IgD-negative memory B cell (primary cell): ENCODE data around the gene A2M. TPM values are rescaled to one million over a fixed set of nuclear protein-coding genes. Genes with fewer than 3 reads are reported as not detected.

ENCODE experiments used
- H3K27ac Mint-ChIP-seq, 3 donors: one replicate each; pipeline ENCODE4 v1.8.0; 2020 to 2022; ENCODE audit warnings: mild to moderate bottlenecking in 3 of 3, mixed read lengths in 3 of 3, moderate library complexity in 1 of 3
- H3K27me3 Mint-ChIP-seq: one replicate; pipeline ENCODE4 v1.8.0; 2021; ENCODE audit warnings: mixed read lengths
- H3K36me3 Mint-ChIP-seq: one replicate; pipeline ENCODE4 v1.8.0; 2020; ENCODE audit warnings: mild to moderate bottlenecking, mixed read lengths
- H3K4me1 Mint-ChIP-seq, 3 donors: one replicate each; pipeline ENCODE4 v1.8.0; 2020 to 2022; ENCODE audit warnings: mixed read lengths in 3 of 3, mild to moderate bottlenecking in 1 of 3
- H3K4me3 Mint-ChIP-seq, 4 donors: one replicate each; pipeline ENCODE4 v1.8.0; 2020 to 2022; ENCODE audit warnings: mild to moderate bottlenecking in 4 of 4, mixed read lengths in 4 of 4, moderate library complexity in 3 of 4
- H3K9me3 Mint-ChIP-seq, 3 donors: one replicate each; pipeline ENCODE4 v1.8.0; 2020 to 2021; ENCODE audit warnings: mixed read lengths in 3 of 3, mild to moderate bottlenecking in 1 of 3
- polyA plus RNA-seq: library from polyadenylated mRNA; unstranded; fragments of 300-500 nt; fragmentation: Illumina TruSeq; gene quantifications from one replicate; pipeline ENCODE4 v1.2.3, GENCODE V29; 2021

A2M gene
- polyA plus RNA-seq, 1 donor from 2014 or later, result not detected

- no peaks in the 10 kb centered on the region for H3K4me1 Mint-ChIP-seq
- no peak overlapping the region for H3K4me3 Mint-ChIP-seq
- no peaks in the 10 kb centered on the region for H3K27me3 Mint-ChIP-seq
- H3K9me3 Mint-ChIP-seq, result peaks cover 0 to 2% (median 0%) of the 10 kb centered on the region in 3 donors
- H3K27ac Mint-ChIP-seq, result no peak overlapping the region
- H3K36me3 Mint-ChIP-seq, result peaks cover 2% of the 10 kb centered on the region
Measured at GRCh38 chr12:9109737-9110491, 5.8 kb downstream of the A2M start.

DNA sequence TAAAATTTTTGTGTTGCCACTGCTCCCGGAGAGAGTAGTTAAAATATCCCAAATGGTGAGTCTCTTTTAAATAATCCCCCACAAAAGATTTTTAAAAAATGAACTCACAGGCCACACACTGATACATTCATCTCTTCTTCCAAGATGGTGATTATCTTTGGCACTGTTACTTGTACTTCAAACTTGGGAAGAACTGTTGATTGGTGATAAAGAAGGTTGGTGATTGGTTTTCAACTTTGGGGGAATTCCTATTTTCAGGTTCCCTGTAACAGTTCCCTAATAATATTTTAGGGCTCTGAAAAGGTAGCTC, 6.6 kb downstream of the A2M start:
- Mint-ChIP-seq H3K4me3 (no peak overlapping the region), H3K27ac (no peak overlapping the region), H3K36me3 (peaks cover 2% of the 10 kb centered on the region), H3K9me3 (peaks cover 0 to 2% (median 0%) of the 10 kb centered on the region in 3 donors), H3K4me1 (no peaks in the 10 kb centered on the region), H3K27me3 (no peaks in the 10 kb centered on the region)

- no peak overlapping the region for H3K4me3 Mint-ChIP-seq
- H3K36me3 Mint-ChIP-seq, result peaks cover 2% of the 10 kb centered on the region
- H3K27me3 Mint-ChIP-seq, result no peaks in the 10 kb centered on the region
- H3K4me1 Mint-ChIP-seq, result no peaks in the 10 kb centered on the region
- no peak overlapping the region for H3K27ac Mint-ChIP-seq
- H3K9me3 Mint-ChIP-seq, result peaks cover 0 to 2% (median 0%) of the 10 kb centered on the region in 3 donors
Measured at GRCh38 chr12:9108504-9109212, 7.1 kb downstream of the A2M start.

- Mint-ChIP-seq H3K9me3 (no peaks in the 10 kb centered on the region), H3K27me3 (no peaks in the 10 kb centered on the region), H3K36me3 (peaks cover 2% of the 10 kb centered on the region), H3K4me3 (no peak overlapping the region), H3K4me1 (peaks cover 0 to 2% (median 0%) of the 10 kb centered on the region in 3 donors), H3K27ac (no peak overlapping the region)
Measured at GRCh38 chr12:9107542-9107873, 8.2 kb downstream of the A2M start.

DNA sequence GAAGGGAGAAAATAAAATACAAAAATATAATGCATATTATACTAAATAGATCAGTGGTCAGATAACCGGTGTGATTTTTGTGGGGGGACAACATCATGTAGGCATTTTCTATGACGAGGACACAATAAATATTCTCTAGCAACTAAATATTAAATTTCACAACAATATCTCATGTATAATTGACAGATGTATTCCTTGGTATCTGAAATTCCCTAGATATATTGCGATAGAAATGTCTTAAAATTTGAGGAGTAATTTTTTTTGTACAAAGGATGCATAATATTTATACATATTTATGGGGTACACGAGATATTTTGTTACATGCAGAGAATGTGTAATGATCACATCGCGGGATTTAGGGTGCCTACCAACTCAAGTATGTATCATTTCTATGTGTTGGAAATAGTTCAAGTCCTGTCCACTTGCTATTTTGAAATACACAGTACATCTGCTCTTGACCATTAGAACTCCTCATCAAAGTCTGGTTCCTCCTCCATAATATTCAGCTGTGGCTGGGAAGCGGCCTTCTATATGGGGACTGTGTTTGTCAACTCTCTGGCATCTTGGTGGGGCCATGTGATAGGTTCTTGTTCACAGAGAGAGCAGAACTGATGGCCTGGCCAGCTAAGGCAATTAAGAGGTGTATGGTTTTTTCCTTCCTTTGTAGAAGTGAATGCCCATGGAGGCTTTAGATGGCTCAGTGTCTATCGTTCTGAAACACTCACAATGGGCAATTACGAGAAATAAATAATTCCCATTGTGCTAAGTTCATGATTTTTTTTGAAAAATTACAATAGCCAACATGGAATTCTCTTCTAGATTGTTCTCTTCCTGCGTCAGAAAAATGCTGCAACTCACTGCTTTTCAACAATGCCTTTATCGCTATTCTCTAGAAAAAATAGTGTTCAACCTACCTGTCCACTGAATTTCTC, 8.8 kb downstream of the A2M start:
- H3K36me3 Mint-ChIP-seq, result peaks cover 2% of the 10 kb centered on the region
- no peak overlapping the region for H3K27ac Mint-ChIP-seq
- H3K4me3 Mint-ChIP-seq, result no peak overlapping the region
- H3K27me3 Mint-ChIP-seq, result no peaks in the 10 kb centered on the region
- H3K9me3 Mint-ChIP-seq, result no peaks in the 10 kb centered on the region
- peaks cover 0 to 2% (median 0%) of the 10 kb centered on the region in 3 donors for H3K4me1 Mint-ChIP-seq

DNA sequence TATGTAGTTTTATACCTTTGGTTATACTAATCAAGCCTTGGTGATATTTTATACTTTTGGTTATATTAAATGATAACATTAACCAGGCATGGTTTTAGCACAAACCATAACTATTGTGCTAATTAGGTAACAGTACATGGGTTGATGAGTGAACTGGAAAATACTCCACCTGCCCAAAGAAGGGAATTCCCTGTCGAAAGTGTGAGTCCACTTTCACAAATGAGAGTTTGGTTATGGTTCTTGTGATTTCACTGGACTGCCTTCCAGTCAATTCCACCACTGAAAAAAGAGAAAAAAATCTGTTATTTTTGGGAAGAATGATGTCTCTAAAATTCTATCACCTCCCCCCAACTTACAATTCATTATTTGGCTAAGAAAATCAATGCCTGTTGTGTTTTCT, 9.7 kb downstream of the A2M start:
- H3K9me3 Mint-ChIP-seq, result no peaks in the 10 kb centered on the region
- H3K4me1 Mint-ChIP-seq, result peaks cover 0 to 2% (median 0%) of the 10 kb centered on the region in 3 donors
- no peaks in the 10 kb centered on the region for H3K36me3 Mint-ChIP-seq
- no peak overlapping the region for H3K27ac Mint-ChIP-seq
- H3K27me3 Mint-ChIP-seq, result no peaks in the 10 kb centered on the region
- H3K4me3 Mint-ChIP-seq, result no peak overlapping the region

GRCh38 chr12:9104767-9105423, 10.8 kb downstream of the A2M start:
- Mint-ChIP-seq H3K27ac (no peak overlapping the region), H3K36me3 (no peaks in the 10 kb centered on the region), H3K9me3 (no peaks in the 10 kb centered on the region), H3K4me3 (no peak overlapping the region), H3K4me1 (peaks cover 0 to 2% (median 0%) of the 10 kb centered on the region in 3 donors), H3K27me3 (no peaks in the 10 kb centered on the region)

GRCh38 chr12:9104087-9104486, 11.6 kb downstream of the A2M start:
- Mint-ChIP-seq H3K36me3 (no peaks in the 10 kb centered on the region), H3K27ac (no peak overlapping the region), H3K4me3 (no peak overlapping the region), H3K27me3 (no peaks in the 10 kb centered on the region), H3K4me1 (peaks cover 0 to 2% (median 0%) of the 10 kb centered on the region in 3 donors), H3K9me3 (no peaks in the 10 kb centered on the region)

- no peak overlapping the region for H3K27ac Mint-ChIP-seq
- no peak overlapping the region for H3K4me3 Mint-ChIP-seq
Measured at GRCh38 chr12:9103050-9103849, 12.5 kb downstream of the A2M start.

DNA sequence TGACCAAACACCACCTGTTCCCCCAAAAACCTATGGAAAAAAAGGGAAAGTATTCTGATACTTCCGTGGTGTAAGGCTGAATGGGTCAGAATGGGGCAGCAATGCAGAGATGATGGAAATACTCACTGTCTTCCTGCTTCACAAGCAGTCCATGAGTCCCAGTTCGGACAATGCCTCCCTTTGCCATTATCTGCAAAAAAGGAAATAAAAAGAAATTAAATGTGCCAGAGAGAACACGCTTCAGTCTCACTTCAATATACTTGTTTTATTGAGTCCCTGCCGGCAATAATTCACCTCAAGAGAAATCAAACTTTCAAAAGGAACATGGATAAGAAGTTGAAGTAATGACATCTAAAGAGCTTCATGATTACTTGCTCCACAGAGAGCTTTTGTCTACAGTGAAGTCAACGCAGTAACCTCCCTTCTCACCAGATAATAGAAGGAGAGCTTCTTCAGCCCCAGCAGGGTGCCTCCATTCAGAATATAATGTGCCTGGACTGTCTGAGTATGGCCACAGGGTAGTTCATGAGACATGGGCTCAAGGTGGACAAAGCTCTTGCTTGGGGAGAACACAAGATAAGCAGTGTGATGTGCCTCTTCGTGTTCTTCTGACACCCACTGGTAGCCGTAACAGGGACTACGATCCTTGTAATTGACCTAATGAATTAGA, 14.6 kb downstream of the A2M start:
- no peaks in the 10 kb centered on the region for H3K36me3 Mint-ChIP-seq
- H3K27me3 Mint-ChIP-seq, result no peaks in the 10 kb centered on the region
- H3K4me1 Mint-ChIP-seq, result peaks cover 0 to 2% (median 0%) of the 10 kb centered on the region in 3 donors
- H3K9me3 Mint-ChIP-seq, result no peaks in the 10 kb centered on the region
- H3K27ac Mint-ChIP-seq, result no peak overlapping the region
- H3K4me3 Mint-ChIP-seq, result no peak overlapping the region

More at GRCh38 chr12:9103050-9103849, 12.5 kb downstream of the A2M start:
- H3K27me3 Mint-ChIP-seq, result no peaks in the 10 kb centered on the region
- no peaks in the 10 kb centered on the region for H3K36me3 Mint-ChIP-seq
- no peaks in the 10 kb centered on the region for H3K9me3 Mint-ChIP-seq
- H3K4me1 Mint-ChIP-seq, result peaks cover 0 to 2% (median 0%) of the 10 kb centered on the region in 3 donors

DNA sequence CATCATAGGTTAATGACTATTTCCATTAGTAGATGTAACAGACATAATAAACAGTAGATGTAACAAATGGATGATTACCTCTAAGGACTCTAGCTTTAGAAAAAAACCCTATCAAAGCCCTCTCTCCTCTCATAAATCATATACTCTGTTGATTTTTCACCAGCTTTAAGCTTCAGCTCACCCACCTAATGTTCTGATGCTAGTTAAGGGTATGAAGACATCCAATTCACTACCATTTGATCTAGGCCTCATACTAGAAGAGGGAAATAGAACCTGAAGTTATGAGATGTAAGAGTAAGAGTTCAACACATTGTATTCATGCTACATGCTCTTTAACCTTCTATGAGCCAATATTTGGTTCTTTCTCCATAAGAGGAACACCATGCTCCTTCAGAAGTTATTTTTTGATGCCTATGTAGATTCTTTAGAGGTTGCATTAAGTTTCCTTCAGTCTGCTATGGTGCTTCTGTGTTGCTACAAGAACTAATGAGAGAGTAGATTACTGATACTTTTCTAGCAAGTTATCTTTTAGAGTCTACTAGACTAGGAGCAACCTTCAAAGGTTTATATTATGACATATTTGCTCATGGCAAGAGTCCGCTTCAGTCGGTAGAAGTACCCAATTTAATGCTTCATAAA, 16.0 kb downstream of the A2M start:
- Mint-ChIP-seq H3K27me3 (no peaks in the 10 kb centered on the region), H3K4me1 (peaks cover 0 to 2% (median 0%) of the 10 kb centered on the region in 3 donors), H3K27ac (no peak overlapping the region), H3K9me3 (no peaks in the 10 kb centered on the region), H3K4me3 (no peak overlapping the region), H3K36me3 (no peaks in the 10 kb centered on the region)

DNA sequence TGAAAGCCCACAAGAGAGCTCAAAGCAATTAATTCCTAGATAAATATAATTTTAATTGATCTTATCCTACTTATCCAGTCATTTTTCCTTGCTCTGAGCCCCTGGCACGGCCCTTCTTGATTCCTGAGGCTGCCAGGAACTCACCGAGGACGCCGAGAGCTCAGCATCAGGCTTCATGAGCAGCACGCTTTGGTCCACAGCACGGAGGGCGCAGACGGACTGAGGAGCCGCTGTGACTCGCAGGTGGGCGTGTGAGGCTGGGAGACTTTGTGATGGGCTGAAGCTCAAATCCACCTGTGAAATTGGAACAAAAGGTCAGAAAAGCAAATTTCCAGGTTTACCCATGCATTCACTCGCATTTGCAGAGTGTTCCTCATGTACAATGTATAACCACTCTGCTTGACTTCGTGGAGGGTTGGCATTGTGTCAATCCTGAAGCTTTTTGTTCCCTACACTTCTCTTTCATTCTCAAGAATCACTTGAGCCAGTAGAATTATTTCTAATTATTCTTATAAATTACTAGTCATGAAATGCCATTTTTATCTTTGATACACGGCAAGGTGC, 17.2 kb downstream of the A2M start:
- no peaks in the 10 kb centered on the region for H3K36me3 Mint-ChIP-seq
- no peaks in the 10 kb centered on the region for H3K9me3 Mint-ChIP-seq
- H3K27ac Mint-ChIP-seq, result no peak overlapping the region
- no peaks in the 10 kb centered on the region for H3K27me3 Mint-ChIP-seq
- no peak overlapping the region for H3K4me3 Mint-ChIP-seq
- peaks cover 0 to 2% (median 0%) of the 10 kb centered on the region in 3 donors for H3K4me1 Mint-ChIP-seq

GRCh38 chr12:9098115-9098452, 17.6 kb downstream of the A2M start:
- Mint-ChIP-seq H3K9me3 (no peaks in the 10 kb centered on the region), H3K27me3 (no peaks in the 10 kb centered on the region), H3K36me3 (no peaks in the 10 kb centered on the region), H3K27ac (peak overlapping the region in 1 of 3 donors; percentile 19), H3K4me1 (no peaks in the 10 kb centered on the region), H3K4me3 (no peak overlapping the region)
